Ishikawa (cell line): ENCODE data around the gene NUDT16.

Experiments
- NFIC ChIP-seq: IDR thresholded peaks from 2 replicates; pipeline ENCODE4 v1.6.1; 2012
- TAF1 ChIP-seq: IDR thresholded peaks from 2 replicates; pipeline ENCODE4 v1.6.1; 2012; ENCODE audit warnings: low read depth, mild to moderate bottlenecking
- TEAD4 ChIP-seq: IDR thresholded peaks from 2 replicates; pipeline ENCODE4 v1.6.1; 2012
- YY1 ChIP-seq: IDR thresholded peaks from 2 replicates; pipeline ENCODE4 v1.6.1; 2012; ENCODE audit warnings: low read depth

DNA sequence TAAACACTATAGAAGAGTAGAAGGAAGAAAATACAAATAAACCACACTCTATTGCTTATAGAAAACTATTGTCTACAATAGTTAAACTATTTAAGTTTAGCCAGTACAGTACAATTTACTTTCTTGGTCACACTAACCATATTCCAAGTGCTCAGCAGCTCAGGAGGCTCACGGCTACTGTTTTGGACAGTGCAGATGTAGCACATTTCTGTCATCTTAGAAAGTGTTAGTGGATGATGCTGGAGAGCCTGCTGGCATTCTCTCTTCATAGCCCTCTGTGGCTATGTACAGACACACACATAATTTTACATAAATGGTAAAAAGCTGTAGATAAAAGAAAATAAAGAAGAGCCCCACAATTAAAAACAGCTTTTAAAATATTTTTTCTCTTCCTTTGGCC is 23.8 kb downstream of the NUDT16 start:
- TF ChIP-seq NFIC (no peak), YY1 (no peak), TAF1 (no peak), TEAD4 (no peak)
